GM11168 (cell line): ENCODE data around the gene JAKMIP1.

ENCODE experiments used
- in situ Hi-C: fragments of 300-500 bp; cut with MboI; formaldehyde crosslinking; loops from one replicate; pipeline ENCODE4 v1.12.0; 2022; ENCODE audit warnings: low sequenced_read_pairs; ENCODE audit not compliant: unreplicated experiment

JAKMIP1 gene

GRCh38 chr4:6205567-6205931 is 5.2 kb upstream of the JAKMIP1 start:
- in situ Hi-C loops: no loop called here

- in situ Hi-C loops: no loop called here
Observed at GRCh38 chr4:6204871-6205566, 4.7 kb upstream of the JAKMIP1 start.

GRCh38 chr4:6204098-6204497 is 3.7 kb upstream of the JAKMIP1 start:
- in situ Hi-C loops: no loop called here

GRCh38 chr4:6201580-6202091 is 1.3 kb upstream of the JAKMIP1 start:
- in situ Hi-C loops: no loop called here

GRCh38 chr4:6200922-6201362 is 593 bp upstream of the JAKMIP1 start:
- in situ Hi-C loops: no loop called here

- in situ Hi-C loops: no loop called here
Observed at GRCh38 chr4:6199422-6199921, 877 bp downstream of the JAKMIP1 start.

- in situ Hi-C loops: no loop called here
Observed at GRCh38 chr4:6198768-6199421, 1.5 kb downstream of the JAKMIP1 start.

- in situ Hi-C loops: no loop called here
Observed at GRCh38 chr4:6198278-6198677, 2.1 kb downstream of the JAKMIP1 start.

GRCh38 chr4:6197433-6198174 is 2.7 kb downstream of the JAKMIP1 start:
- in situ Hi-C loops: no loop called here

- in situ Hi-C loops: no loop called here
Observed at GRCh38 chr4:6196871-6197270, 3.5 kb downstream of the JAKMIP1 start.

- in situ Hi-C loops: no loop called here
Observed at GRCh38 chr4:6196324-6196723, 4.0 kb downstream of the JAKMIP1 start.

- in situ Hi-C loops: no loop called here
Observed at GRCh38 chr4:6195602-6196319, 4.6 kb downstream of the JAKMIP1 start.

- in situ Hi-C loops: no loop called here
Observed at GRCh38 chr4:6194458-6195195, 5.7 kb downstream of the JAKMIP1 start.

GRCh38 chr4:6193399-6193798 is 7.0 kb downstream of the JAKMIP1 start:
- in situ Hi-C loops: no loop called here

GRCh38 chr4:6192245-6192644 is 8.1 kb downstream of the JAKMIP1 start:
- in situ Hi-C loops: no loop called here

- in situ Hi-C loops: no loop called here
Observed at GRCh38 chr4:6191448-6192130, 8.8 kb downstream of the JAKMIP1 start.

- in situ Hi-C loops: no loop called here
Observed at GRCh38 chr4:6190486-6190885, 9.9 kb downstream of the JAKMIP1 start.

- in situ Hi-C loops: no loop called here
Observed at GRCh38 chr4:6189511-6189910, 10.8 kb downstream of the JAKMIP1 start.

GRCh38 chr4:6188687-6189305 is 11.6 kb downstream of the JAKMIP1 start:
- in situ Hi-C loops: no loop called here
